Stomach smooth muscle (tissue), 2 donors: ENCODE data around the gene INPP5A.
"Not testable (repeated sequence)": the region's sequence is repeated elsewhere in the genome, so short reads cannot be mapped to it uniquely, and the experiment has no call there.

Experiments used
- H3K27ac ChIP-seq: one replicate; pipeline ENCODE4 v1.7.0; 2013; ENCODE audit warnings: mild to moderate bottlenecking, low read length, inconsistent platforms
- H3K27me3 ChIP-seq, 2 donors: one replicate each; pipeline ENCODE4 v1.7.0; 2013; ENCODE audit warnings: low read length in 2 of 2; ENCODE audit not compliant: insufficient read depth in 2 of 2, control insufficient read depth in 1 of 2
- H3K36me3 ChIP-seq, 2 donors: one replicate each; pipeline ENCODE4 v1.7.0; 2013; ENCODE audit warnings: low read length in 2 of 2; ENCODE audit not compliant: control insufficient read depth in 2 of 2, insufficient read depth in 2 of 2
- H3K4me1 ChIP-seq: one replicate; pipeline ENCODE4 v1.7.0; 2013; ENCODE audit warnings: low read length; ENCODE audit not compliant: control insufficient read depth, insufficient read depth
- H3K4me3 ChIP-seq, 2 donors: one replicate each; pipeline ENCODE4 v1.7.0; 2013; ENCODE audit warnings: low read length in 2 of 2
- H3K9ac ChIP-seq, 2 donors: one replicate each; pipeline ENCODE4 v1.7.0; 2013; ENCODE audit warnings: low read length in 2 of 2, mild to moderate bottlenecking in 1 of 2
- H3K9me3 ChIP-seq, 2 donors: one replicate each; pipeline ENCODE4 v1.7.0; 2013; ENCODE audit warnings: low read length in 2 of 2; ENCODE audit not compliant: control insufficient read depth in 2 of 2
- donor health status: healthy.
- donor health status: Pancreatic carcinoma.

Gene INPP5A

DNA sequence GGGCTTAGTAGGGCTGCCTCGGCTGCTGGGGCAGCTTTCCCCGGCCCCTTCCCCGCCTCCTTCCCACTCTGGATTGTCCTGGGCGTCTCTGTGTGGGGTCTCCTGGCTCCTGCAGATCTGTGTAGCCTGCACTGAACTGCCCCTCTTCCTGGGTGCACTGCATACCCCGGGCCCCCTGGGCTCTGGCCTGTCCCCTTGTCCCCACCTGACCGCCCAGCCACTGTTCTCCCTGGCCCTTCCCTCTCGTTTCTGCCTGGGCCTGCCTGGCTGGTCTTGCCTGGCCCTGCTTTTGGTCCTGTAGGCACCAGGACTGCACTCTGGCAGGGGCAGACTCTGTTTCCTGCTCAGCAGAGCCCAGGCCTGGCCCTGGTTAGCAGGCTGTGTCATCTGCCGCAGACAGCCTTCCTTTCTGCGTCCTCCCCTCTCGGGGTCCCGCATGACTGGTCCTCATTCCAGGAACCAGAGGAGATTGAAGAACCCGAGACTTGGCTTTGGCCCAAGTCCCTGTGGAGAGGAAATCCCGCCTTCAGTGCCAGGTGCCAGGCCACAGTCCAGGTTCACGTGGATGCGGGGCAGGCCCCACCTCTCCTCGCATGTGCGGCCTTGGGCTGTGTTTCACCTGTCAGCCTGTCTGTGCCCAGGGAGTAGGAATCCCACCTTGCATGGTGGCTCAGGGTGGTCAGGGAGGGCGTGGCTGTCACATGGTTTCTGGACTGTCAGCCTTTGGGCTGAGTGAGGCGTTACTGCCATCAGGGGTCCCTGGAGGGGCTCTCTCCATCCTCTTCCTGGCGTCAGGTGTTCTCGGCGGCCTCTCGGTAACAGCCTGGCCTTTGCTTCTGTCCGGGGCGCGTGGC lies 9.2 kb downstream of the INPP5A start:
- no peaks in the 10 kb centered on the region for H3K27me3 ChIP-seq
- no peak overlapping the region for H3K4me3 ChIP-seq
- H3K4me1 ChIP-seq: peaks cover 84% of the 10 kb centered on the region
- no peak overlapping the region for H3K27ac ChIP-seq
- H3K36me3 ChIP-seq: peaks cover 0 to 2% of the 10 kb centered on the region in 2 donors
- no peak overlapping the region for H3K9ac ChIP-seq
- H3K9me3 ChIP-seq: no peaks in the 10 kb centered on the region

DNA sequence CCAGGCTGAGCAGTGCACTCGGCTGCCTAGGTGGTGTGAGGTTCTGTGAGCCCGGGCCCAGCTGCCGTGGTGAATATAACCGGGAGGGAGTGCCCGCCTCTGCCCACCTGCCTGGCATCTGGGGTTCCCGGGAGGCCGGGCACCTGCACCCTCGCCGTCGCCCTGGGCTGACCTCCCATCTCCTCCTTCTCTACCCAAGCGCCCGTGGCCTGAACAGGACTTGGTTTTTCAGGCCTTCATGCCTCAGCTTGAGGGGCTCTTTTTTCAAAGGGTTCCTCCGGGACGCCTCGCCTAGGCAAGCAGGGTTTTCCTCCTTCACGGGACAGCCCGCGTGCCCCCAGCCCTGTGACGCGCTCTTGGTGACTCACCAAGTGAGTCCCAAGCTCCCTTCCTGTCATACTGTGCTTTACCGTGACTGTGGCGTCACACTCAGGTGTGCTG lies 9.9 kb downstream of the INPP5A start:
- Histone ChIP-seq H3K9ac (no peak overlapping the region), H3K36me3 (peaks cover 0 to 2% of the 10 kb centered on the region in 2 donors), H3K27ac (no peak overlapping the region), H3K27me3 (no peaks in the 10 kb centered on the region), H3K4me1 (peaks cover 78% of the 10 kb centered on the region), H3K4me3 (no peak overlapping the region), H3K9me3 (no peaks in the 10 kb centered on the region)

DNA sequence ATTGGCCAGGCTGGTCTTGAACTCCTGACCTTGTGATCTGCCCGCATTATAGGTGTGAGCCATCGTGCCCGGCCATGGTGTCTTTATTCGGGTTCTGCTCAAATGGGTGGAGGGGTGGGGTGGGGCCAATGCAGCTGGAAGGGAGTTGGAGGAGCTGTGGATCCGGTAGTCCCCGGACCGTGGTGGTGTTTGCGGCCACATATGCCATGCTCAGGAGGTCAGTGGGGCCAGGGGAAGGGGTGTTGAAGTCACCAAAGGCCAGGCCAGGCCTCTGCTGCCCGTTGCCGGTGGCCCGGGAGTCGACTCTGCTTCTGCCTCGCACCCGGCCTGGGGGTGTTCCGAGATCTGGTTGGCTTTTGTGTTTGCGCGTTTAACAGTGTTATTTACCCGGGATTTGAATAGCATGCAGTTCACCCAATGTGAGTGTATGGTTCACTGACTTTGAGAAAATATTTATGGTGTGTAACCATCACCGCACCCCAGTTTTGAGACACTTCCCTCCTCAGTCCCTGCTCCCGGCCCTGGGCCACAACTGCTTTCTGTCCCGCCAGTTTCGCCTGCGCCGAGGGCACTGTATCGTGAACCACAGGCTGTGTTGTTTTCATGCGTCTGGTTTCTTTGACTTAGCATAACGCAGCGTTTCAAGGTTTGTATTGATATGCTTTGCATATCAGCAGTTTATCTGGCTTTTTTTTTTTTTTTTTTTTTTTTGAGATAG lies 10.7 kb downstream of the INPP5A start:
- H3K27ac ChIP-seq: no peak overlapping the region
- no peaks in the 10 kb centered on the region for H3K9me3 ChIP-seq
- H3K4me3 ChIP-seq: no peak overlapping the region
- peaks cover 75% of the 10 kb centered on the region for H3K4me1 ChIP-seq
- peaks cover 0 to 2% of the 10 kb centered on the region in 2 donors for H3K36me3 ChIP-seq
- no peak overlapping the region for H3K9ac ChIP-seq
- H3K27me3 ChIP-seq: no peaks in the 10 kb centered on the region

DNA sequence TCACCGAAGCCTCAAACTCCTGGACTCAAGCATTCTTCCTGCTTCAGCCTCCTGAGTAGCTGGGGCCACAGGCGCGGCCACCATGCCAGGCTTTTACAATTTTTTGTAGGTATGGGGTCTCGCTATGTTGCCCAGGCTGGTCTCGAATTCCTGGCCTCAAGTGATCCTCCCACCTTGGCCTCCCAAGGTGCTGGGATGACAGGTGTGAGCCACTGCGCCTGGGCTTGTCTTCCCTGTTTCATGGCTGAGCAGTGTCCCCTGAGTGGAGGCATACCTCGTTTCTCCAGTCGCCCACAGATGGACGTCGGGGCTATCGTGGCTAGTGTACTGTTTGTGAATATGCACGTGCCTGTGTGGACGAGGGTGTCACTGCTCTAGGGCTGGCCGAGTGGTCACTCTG lies 11.3 kb downstream of the INPP5A start:
- Histone ChIP-seq H3K4me1 (peaks cover 75% of the 10 kb centered on the region), H3K4me3 (no peak overlapping the region), H3K27ac (no peak overlapping the region), H3K27me3 (no peaks in the 10 kb centered on the region), H3K36me3 (no peaks in the 10 kb centered on the region), H3K9ac (no peak overlapping the region), H3K9me3 (no peaks in the 10 kb centered on the region)

DNA sequence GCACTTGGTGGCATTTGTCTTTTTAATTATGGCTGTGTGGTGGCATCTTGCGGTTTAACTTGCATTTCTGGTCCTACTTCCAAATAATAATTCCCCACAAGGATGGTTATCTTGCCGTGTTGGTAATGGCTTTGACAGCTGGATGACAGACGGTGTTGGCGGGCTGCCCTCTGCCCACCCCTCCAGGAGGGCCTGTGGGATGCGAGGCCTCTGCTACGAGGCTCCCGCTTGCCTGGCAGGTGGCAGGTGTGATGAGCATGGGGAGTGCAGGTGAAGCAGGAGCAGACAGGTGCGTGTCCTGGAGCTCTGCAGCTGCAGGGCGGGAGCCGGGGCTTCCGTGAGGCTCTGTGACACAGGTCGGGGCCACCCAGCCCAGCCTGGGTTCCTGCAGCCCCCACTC lies 11.8 kb downstream of the INPP5A start:
- no peak overlapping the region for H3K9ac ChIP-seq
- H3K27ac ChIP-seq: no peak overlapping the region
- no peaks in the 10 kb centered on the region for H3K27me3 ChIP-seq
- no peaks in the 10 kb centered on the region for H3K9me3 ChIP-seq
- no peak overlapping the region for H3K4me3 ChIP-seq
- peaks cover 74% of the 10 kb centered on the region for H3K4me1 ChIP-seq
- no peaks in the 10 kb centered on the region for H3K36me3 ChIP-seq

DNA sequence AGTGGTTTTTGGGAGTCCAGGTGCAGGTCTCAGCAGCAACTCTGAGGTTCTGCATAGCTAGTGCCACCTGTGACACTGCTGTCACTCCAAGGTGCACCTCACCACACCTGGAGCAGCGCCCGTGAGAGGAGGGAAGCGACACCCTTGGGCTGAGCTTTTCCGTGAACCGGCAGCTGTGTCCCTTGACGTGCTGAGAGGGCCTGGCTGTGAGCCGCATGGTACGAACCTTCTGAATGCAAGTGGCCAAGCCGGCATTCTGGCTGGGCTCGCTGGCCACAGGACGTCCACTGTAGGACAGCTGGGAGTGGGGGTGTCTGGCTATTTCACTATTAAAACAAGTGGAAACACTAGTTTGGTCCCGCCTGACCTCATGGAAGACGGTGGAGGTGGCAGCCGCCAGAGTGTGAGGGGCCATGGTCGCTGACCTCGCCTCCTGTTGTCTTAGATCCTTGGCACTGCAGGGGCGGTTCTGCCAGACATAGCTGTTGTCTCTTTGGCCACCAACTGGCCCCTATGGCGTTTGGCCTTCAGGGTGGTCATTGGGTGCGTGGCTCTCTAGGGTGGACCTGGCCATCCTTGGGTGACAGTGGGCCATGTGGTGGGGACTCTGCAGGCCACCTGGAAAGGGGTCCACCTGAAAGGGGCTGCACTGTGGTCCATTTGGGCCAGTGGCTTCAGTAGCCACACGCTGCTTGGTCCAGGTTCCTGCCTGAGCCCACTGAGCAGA lies 12.9 kb downstream of the INPP5A start:
- H3K9me3 ChIP-seq: no peaks in the 10 kb centered on the region
- no peaks in the 10 kb centered on the region for H3K27me3 ChIP-seq
- peaks cover 75% of the 10 kb centered on the region for H3K4me1 ChIP-seq
- no peak overlapping the region for H3K4me3 ChIP-seq
- no peak overlapping the region for H3K27ac ChIP-seq
- no peaks in the 10 kb centered on the region for H3K36me3 ChIP-seq
- no peak overlapping the region for H3K9ac ChIP-seq

DNA sequence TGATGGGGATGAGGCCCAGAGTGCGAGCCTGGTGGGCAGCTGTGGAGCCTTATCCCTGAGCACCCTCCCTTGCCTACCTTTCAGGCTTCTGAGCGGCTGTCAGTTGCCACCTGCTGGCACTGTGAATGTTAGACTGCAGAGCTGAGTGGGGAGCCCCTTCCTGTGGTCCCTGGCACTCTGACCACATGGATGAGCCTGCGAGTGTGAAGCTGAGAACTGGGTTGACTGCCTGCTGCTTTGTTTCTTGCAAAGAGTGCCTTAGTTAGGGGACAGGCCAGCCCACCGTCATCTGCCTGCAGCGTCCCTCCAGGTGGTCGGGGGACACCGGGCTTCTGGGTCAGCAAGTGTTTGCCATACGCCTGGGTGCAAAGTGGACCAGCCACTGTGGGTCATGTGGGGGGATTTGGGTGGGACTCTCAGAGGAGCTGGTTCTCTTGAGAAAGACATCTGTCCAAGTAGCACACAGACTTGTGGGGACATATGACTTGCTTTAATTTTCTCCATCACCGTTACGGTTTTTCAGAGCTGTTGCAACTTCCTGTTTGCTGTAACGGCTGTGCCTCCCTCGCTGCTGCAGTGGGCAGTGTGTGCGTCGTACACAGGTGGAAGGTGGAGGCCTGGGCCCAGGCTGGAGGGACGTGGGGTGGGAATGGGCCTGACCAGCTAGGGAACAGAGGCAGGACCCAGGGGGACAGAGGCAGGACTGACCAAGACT lies 13.7 kb downstream of the INPP5A start:
- H3K9me3 ChIP-seq: no peaks in the 10 kb centered on the region
- no peaks in the 10 kb centered on the region for H3K36me3 ChIP-seq
- H3K4me3 ChIP-seq: no peak overlapping the region
- no peak overlapping the region for H3K9ac ChIP-seq
- H3K27ac ChIP-seq: no peak overlapping the region
- no peaks in the 10 kb centered on the region for H3K27me3 ChIP-seq
- H3K4me1 ChIP-seq: peaks cover 75% of the 10 kb centered on the region

DNA sequence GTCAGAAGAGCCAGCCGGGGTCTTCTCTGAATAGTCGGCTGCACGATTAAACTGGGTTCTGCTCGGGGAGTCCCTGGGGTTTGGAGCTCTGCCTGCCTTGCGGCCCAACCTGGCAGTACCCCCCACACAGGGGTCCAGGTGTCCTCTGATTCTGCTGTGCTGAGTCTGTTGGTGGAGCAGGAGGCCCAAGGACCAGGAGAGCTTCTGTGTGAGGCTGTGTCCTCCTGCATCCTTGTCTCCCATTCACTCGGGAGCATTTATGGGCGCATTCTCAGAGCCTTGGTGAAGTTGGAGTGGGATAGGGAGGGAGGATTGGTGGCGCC lies 14.2 kb downstream of the INPP5A start:
- H3K27ac ChIP-seq: no peak overlapping the region
- no peaks in the 10 kb centered on the region for H3K36me3 ChIP-seq
- no peaks in the 10 kb centered on the region for H3K27me3 ChIP-seq
- H3K9ac ChIP-seq: no peak overlapping the region
- no peak overlapping the region for H3K4me3 ChIP-seq
- no peaks in the 10 kb centered on the region for H3K9me3 ChIP-seq
- H3K4me1 ChIP-seq: peaks cover 73% of the 10 kb centered on the region

DNA sequence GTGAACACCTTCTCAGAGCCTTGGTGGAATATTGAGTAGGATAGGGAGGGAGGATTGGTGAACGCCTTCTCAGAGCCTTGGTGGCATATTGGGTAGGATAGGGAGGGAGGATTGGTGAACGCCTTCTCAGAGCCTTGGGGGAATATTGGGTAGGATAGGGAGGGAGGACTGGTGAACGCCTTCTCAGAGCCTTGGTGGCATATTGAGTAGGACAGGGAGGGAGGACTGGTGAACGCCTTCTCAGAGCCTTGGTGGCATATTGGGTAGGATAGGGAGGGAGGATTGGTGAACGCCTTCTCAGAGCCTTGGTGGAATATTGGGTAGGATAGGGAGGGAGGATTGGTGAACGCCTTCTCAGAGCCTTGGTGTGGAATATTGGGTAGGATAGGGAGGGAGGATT lies 15.0 kb downstream of the INPP5A start:
- not testable (repeated sequence) for H3K9me3 ChIP-seq, H3K27me3 ChIP-seq, H3K4me3 ChIP-seq, H3K9ac ChIP-seq, H3K27ac ChIP-seq, H3K36me3 ChIP-seq
- H3K4me1 ChIP-seq: peaks cover 73% of the 10 kb centered on the region

DNA sequence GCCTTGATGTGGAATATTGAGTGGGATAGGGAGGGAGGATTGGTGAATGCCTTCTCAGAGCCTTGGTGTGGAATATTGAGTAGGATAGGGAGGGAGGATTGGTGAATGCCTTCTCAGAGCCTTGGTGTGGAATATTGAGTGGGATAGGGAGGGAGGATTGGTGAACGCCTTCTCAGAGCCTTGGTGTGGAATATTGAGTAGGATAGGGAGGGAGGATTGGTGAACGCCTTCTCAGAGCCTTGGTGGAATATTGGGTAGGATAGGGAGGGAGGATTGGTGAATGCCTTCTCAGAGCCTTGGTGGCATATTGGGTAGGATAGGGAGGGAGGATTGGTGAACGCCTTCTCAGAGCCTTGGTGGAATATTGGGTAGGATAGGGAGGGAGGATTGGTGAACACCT lies 16.0 kb downstream of the INPP5A start:
- H3K9ac ChIP-seq, H3K36me3 ChIP-seq, H3K9me3 ChIP-seq, H3K27ac ChIP-seq, H3K27me3 ChIP-seq, H3K4me3 ChIP-seq: not testable (repeated sequence)
- H3K4me1 ChIP-seq: peaks cover 74% of the 10 kb centered on the region
